Measurements from ENCODE around the gene EFCAB9.

DNA sequence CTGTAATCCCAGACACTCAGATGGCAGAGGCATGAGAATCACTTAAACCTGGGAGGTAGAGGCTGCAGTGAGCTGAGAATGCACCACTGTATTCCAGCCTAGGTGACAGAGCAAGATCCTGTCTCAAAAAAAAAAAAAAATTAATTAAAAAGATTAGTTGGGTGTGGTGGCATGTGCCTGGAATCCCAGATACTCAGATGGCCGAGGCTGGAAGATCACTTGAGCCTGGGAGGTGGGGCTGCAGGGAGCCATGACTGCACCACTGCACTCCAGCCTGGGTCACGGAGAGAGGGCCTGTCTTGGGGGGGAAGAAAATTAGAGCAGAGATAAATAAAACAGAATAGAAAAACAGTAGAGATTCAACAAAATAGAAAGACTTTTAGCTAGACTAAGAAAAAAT is 54.7 kb downstream of the EFCAB9 start:
- no peak for TF ChIP-seq KDM4A (IDR thresholded peaks at IDR 0.05; ENCODE audit: low read depth, low read length, severe bottlenecking)
- TF ChIP-seq, protein P1, sequence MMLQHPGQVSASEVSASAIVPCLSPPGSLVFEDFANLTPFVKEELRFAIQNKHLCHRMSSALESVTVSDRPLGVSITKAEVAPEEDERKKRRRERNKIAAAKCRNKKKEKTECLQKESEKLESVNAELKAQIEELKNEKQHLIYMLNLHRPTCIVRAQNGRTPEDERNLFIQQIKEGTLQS (IDR thresholded peaks at IDR 0.05; ENCODE audit: insufficient read depth, low read depth, low read length), result no peak

Data from H1 (cell line).